Embryonic facial prominence (tissue), 1 donor: ENCODE results near the gene ASTN1.

Experiments used
- DNase-seq: peaks from one replicate; pipeline ENCODE4 v3.0.0-alpha.2; 2016; ENCODE audit errors: extremely low spot score

ASTN1 gene

GRCh38 chr1:176839216-176839615 lies 325.3 kb downstream of the ASTN1 start:
- DNase-seq, result no peak

- DNase-seq, result no peak
Observed at GRCh38 chr1:176838276-176838995, 326.1 kb downstream of the ASTN1 start.

GRCh38 chr1:176837708-176838107 lies 326.8 kb downstream of the ASTN1 start:
- no peak for DNase-seq

- no peak for DNase-seq
Observed at GRCh38 chr1:176831150-176831549, 333.4 kb downstream of the ASTN1 start.

- DNase-seq, result no peak
Observed at GRCh38 chr1:176829261-176829660, 335.3 kb downstream of the ASTN1 start.

GRCh38 chr1:176826265-176826664 lies 338.2 kb downstream of the ASTN1 start:
- no peak for DNase-seq

- DNase-seq, result no peak
Observed at GRCh38 chr1:176820391-176821031, 344.0 kb downstream of the ASTN1 start.

GRCh38 chr1:176816232-176816631 lies 348.3 kb downstream of the ASTN1 start:
- DNase-seq, result no peak

- DNase-seq, result no peak
Observed at GRCh38 chr1:176815621-176816020, 348.9 kb downstream of the ASTN1 start.

GRCh38 chr1:176811511-176812288 lies 352.8 kb downstream of the ASTN1 start:
- no peak for DNase-seq

GRCh38 chr1:176809292-176809691 lies 355.2 kb downstream of the ASTN1 start:
- DNase-seq, result no peak
